IMR-90 (cell line): ENCODE measurements around the gene EPHB1. TPM values are rescaled to one million over a fixed set of nuclear protein-coding genes. Genes with fewer than 3 reads are reported as not detected.

Experiments
- ATAC-seq: fragments of 200-7000 bp; cut with Tn5 transposase; 2 replicates; pipeline ENCODE4 v1.9.1; 2020; ENCODE audit warnings: low read depth, mild to moderate bottlenecking, moderate library complexity
- BruUV-seq: library from RNA; stranded (reverse); fragments of 400-500 nt; replicated peaks from 2 replicates; lab custom pipeline; 2021; lab: Mats Ljungman, UMichigan
- CTCF ChIA-PET: fragments of 300-600 bp; formaldehyde crosslinking; extraction: SDS; loops from one replicate; lab custom pipeline; 2021; ENCODE audit warnings: antibody characterized with exemption; lab: Yijun Ruan, JAX
- POLR2A ChIA-PET: fragments of 300-600 bp; sonication (Branson Sonifier 250); formaldehyde crosslinking; loops from one replicate; lab custom pipeline; 2022; ENCODE audit warnings: antibody characterized with exemption; ENCODE audit not compliant: unreplicated experiment; lab: Charles Lee
- DNase-seq: peaks from one replicate; pipeline ENCODE4 v3.0.0; 2013
- H2AFZ ChIP-seq: replicated peaks from 2 replicates; pipeline ENCODE3; 2013; ENCODE audit warnings: low read length, mild to moderate bottlenecking; ENCODE audit not compliant: poor library complexity
- H2AK5ac ChIP-seq: 2 replicates; pipeline ENCODE4 v1.6.1; 2013; ENCODE audit warnings: low read depth, low read length, inconsistent platforms
- H2AK9ac ChIP-seq: replicated peaks from 2 replicates; pipeline ENCODE3; 2013; ENCODE audit warnings: mild to moderate bottlenecking, low read depth, low read length, moderate library complexity; ENCODE audit not compliant: poor library complexity
- H2BK120ac ChIP-seq: 2 replicates; pipeline ENCODE4 v1.6.1; 2013; ENCODE audit warnings: low read depth, low read length, inconsistent platforms
- H2BK15ac ChIP-seq: 3 replicates; pipeline ENCODE4 v1.6.1; 2013; ENCODE audit warnings: low read depth, low read length, inconsistent platforms
- H2BK20ac ChIP-seq: 2 replicates; pipeline ENCODE4 v1.6.1; 2013; ENCODE audit warnings: low read depth, mild to moderate bottlenecking, inconsistent platforms, low read length, moderate library complexity
- H2BK5ac ChIP-seq: 2 replicates; pipeline ENCODE4 v1.6.1; 2013; ENCODE audit warnings: mild to moderate bottlenecking, low read depth, low read length, inconsistent platforms; ENCODE audit not compliant: poor library complexity, severe bottlenecking
- H3K14ac ChIP-seq: replicated peaks from 2 replicates; pipeline ENCODE4 v1.6.1; 2013; ENCODE audit warnings: low read depth, low read length, inconsistent platforms
- H3K18ac ChIP-seq: 2 replicates; pipeline ENCODE4 v1.6.1; 2013; ENCODE audit warnings: low read depth, low read length, control low read depth
- H3K23ac ChIP-seq: 2 replicates; pipeline ENCODE4 v1.6.1; 2013; ENCODE audit warnings: low read depth, low read length, inconsistent platforms
- H3K27ac ChIP-seq: 2 replicates; pipeline ENCODE4 v1.5.1; 2013; ENCODE audit warnings: mild to moderate bottlenecking, control low read depth, low read length; ENCODE audit not compliant: insufficient read depth
- H3K27me3 ChIP-seq: 2 replicates; pipeline ENCODE4 v1.6.1; 2013; ENCODE audit warnings: low read length; ENCODE audit not compliant: control insufficient read depth, insufficient read depth
- H3K36me3 ChIP-seq: 2 replicates; pipeline ENCODE4 v1.6.1; 2013; ENCODE audit warnings: low read length, mixed read lengths; ENCODE audit not compliant: control insufficient read depth, insufficient read depth
- H3K4ac ChIP-seq: 2 replicates; pipeline ENCODE4 v1.6.1; 2013; ENCODE audit warnings: low read depth, low read length, inconsistent platforms
- H3K4me1 ChIP-seq: 2 replicates; pipeline ENCODE4 v1.6.1; 2013; ENCODE audit warnings: low read length, mixed read lengths; ENCODE audit not compliant: control insufficient read depth, insufficient read depth
- H3K4me2 ChIP-seq: 2 replicates; pipeline ENCODE4 v1.6.1; 2013; ENCODE audit warnings: low read depth, mild to moderate bottlenecking, control low read depth, low read length, moderate library complexity
- H3K4me3 ChIP-seq: 2 replicates; pipeline ENCODE4 v1.5.1; 2013; ENCODE audit warnings: low read depth, mild to moderate bottlenecking, control low read depth, low read length, moderate library complexity; ENCODE audit not compliant: insufficient read depth
- H3K56ac ChIP-seq: 2 replicates; pipeline ENCODE4 v1.6.1; 2013; ENCODE audit warnings: low read length, inconsistent platforms; ENCODE audit not compliant: insufficient read depth; ENCODE audit errors: extremely low read depth
- H3K79me1 ChIP-seq, 2 experiments: 2 replicates each; pipeline ENCODE4 v1.6.1; 2013; ENCODE audit warnings: low read length in 2 of 2, inconsistent platforms in 1 of 2, low read depth in 1 of 2
- H3K9ac ChIP-seq: 2 replicates; pipeline ENCODE4 v1.6.1; 2013; ENCODE audit warnings: low read depth, low read length, control low read depth
- H3K9me1 ChIP-seq: 2 replicates; pipeline ENCODE4 v1.6.1; 2013; ENCODE audit warnings: low read length, inconsistent platforms; ENCODE audit not compliant: insufficient read depth
- H3K9me3 ChIP-seq: 2 replicates; pipeline ENCODE4 v1.6.1; 2013; ENCODE audit warnings: low read length; ENCODE audit not compliant: control insufficient read depth, insufficient read depth
- H4K20me1 ChIP-seq: 2 replicates; pipeline ENCODE4 v1.6.1; 2013; ENCODE audit warnings: low read length, inconsistent platforms; ENCODE audit not compliant: insufficient read depth
- H4K5ac ChIP-seq: 2 replicates; pipeline ENCODE4 v1.6.1; 2013; ENCODE audit warnings: mild to moderate bottlenecking, low read depth, low read length, control low read depth
- H4K8ac ChIP-seq, 2 experiments: 2 replicates each; pipeline ENCODE4 v1.6.1; 2013; ENCODE audit warnings: low read depth in 2 of 2, low read length in 2 of 2, control low read depth in 1 of 2, inconsistent platforms in 1 of 2
- H4K91ac ChIP-seq: 2 replicates; pipeline ENCODE4 v1.6.1; 2013; ENCODE audit warnings: low read depth, low read length, inconsistent platforms; ENCODE audit not compliant: insufficient read depth
- CEBPB ChIP-seq: IDR thresholded peaks from 2 replicates; pipeline ENCODE4 v1.6.1; 2012; ENCODE audit warnings: low read depth, low read length, improper control_type of control experiment
- MAZ ChIP-seq: IDR thresholded peaks from 2 replicates; pipeline ENCODE4 v1.6.1; 2012; ENCODE audit warnings: low read depth, mild to moderate bottlenecking, low read length, improper control_type of control experiment, moderate library complexity, borderline replicate concordance
- MXI1 ChIP-seq: IDR thresholded peaks from 2 replicates; pipeline ENCODE4 v1.6.1; 2012; ENCODE audit warnings: low read depth, mild to moderate bottlenecking, low read length, moderate library complexity, borderline replicate concordance
- NFE2L2 ChIP-seq: fragments of 150-350 bp; IDR thresholded peaks from 2 replicates; pipeline ENCODE4 v1.6.1; 2016; ENCODE audit warnings: low read depth, mild to moderate bottlenecking, low read length
- POLR2A ChIP-seq: IDR thresholded peaks from 2 replicates; pipeline ENCODE4 v1.6.1; 2012; ENCODE audit warnings: mild to moderate bottlenecking, low read depth, low read length
- RAD21 ChIP-seq: IDR thresholded peaks from 2 replicates; pipeline ENCODE4 v1.6.1; 2012; ENCODE audit warnings: low read length, improper control_type of control experiment
- RCOR1 ChIP-seq: IDR thresholded peaks from 2 replicates; pipeline ENCODE4 v1.6.1; 2012; ENCODE audit warnings: mild to moderate bottlenecking, low read length, improper control_type of control experiment; ENCODE audit not compliant: insufficient replicate concordance
- RFX5 ChIP-seq: IDR thresholded peaks from 2 replicates; pipeline ENCODE4 v1.8.0; 2012; ENCODE audit warnings: low read depth, mild to moderate bottlenecking, low read length, moderate library complexity
- SMC3 ChIP-seq: fragments of 150-350 bp; IDR thresholded peaks from 2 replicates; pipeline ENCODE4 v1.6.1; 2016; ENCODE audit warnings: low read depth, mild to moderate bottlenecking, antibody characterized with exemption, low read length, moderate library complexity
- USF2 ChIP-seq: fragments of 150-350 bp; IDR thresholded peaks from 2 replicates; pipeline ENCODE4 v1.6.1; 2017; ENCODE audit warnings: mild to moderate bottlenecking, antibody characterized with exemption, low read length, low read depth
- WGBS, 2 experiments: methylation state at CpG; one replicate each; pipeline versions ENCODE4 v1.1.5 to v1.1.7; 2013; ENCODE audit warnings: missing lambda C conversion rate in 2 of 2; ENCODE audit not compliant: insufficient read length in 1 of 2; ENCODE audit errors: extremely low coverage in 2 of 2; 5-methylcytosine and 5-hydroxymethylcytosine counted together
- dilution Hi-C: fragments of 300-500 bp; cut with HindIII; formaldehyde crosslinking; loops from one replicate; pipeline ENCODE4 v1.14.3; 2018; ENCODE audit warnings: low sequenced_read_pairs; ENCODE audit not compliant: unreplicated experiment
- in situ Hi-C: fragments of 300-500 bp; cut with MboI; formaldehyde crosslinking; loops from 3 replicates; pipeline ENCODE4 v1.14.3; 2019; ENCODE audit warnings: low sequenced_read_pairs, inconsistent platforms, mixed read lengths
- intact Hi-C: fragments of 100-400 bp; cut with micrococcal nuclease; formaldehyde crosslinking; loops from 2 replicates; pipeline ENCODE4 v1.10.0; 2022
- polyA plus RNA-seq, 3 experiments: library from polyadenylated mRNA; depleted of rRNA; stranded (reverse); fragments of >200 nt; gene quantifications; 2 replicates each; pipeline ENCODE4 v1.2.3, GENCODE V29; 2012; ENCODE audit warnings: low replicate concordance in 1 of 3
- total RNA-seq: library from RNA; depleted of rRNA; stranded (reverse); fragments of >200 nt; gene quantifications from 2 replicates; pipeline ENCODE4 v1.2.3, GENCODE V29; 2012

The EPHB1 gene
- total and polyA plus RNA-seq, 2 of the 4 experiments (the other 2 are of a cell fraction) = 0.17 to 0.36 TPM

- no peak overlapping the region for H2BK5ac ChIP-seq
- H3K27me3 ChIP-seq = no peaks in the 10 kb centered on the region
- H3K18ac ChIP-seq = no peak overlapping the region
- H3K36me3 ChIP-seq = no peaks in the 10 kb centered on the region
- dilution Hi-C loops (no loop called here), intact Hi-C loops (no loop called here), in situ Hi-C loops (no loop called here)
- H4K5ac ChIP-seq = no peak overlapping the region
- H2BK15ac ChIP-seq = no peak overlapping the region
- BruUV-seq = no TSS peak
- H3K9ac ChIP-seq = no peak overlapping the region
- POLR2A ChIA-PET = no interaction called here
- no peak overlapping the region for H2AK9ac ChIP-seq
- no peak overlapping the region for H4K8ac ChIP-seq
- no peak overlapping the region for H3K23ac ChIP-seq
- H3K4me3 ChIP-seq = no peak overlapping the region
- WGBS, 2 experiments = no CpG with 5 or more reads among the region's 5 CpGs
- no peak overlapping the region for H4K91ac ChIP-seq
- no peaks in the 10 kb centered on the region for H3K79me1 ChIP-seq
- H3K4me1 ChIP-seq = no peaks in the 10 kb centered on the region
- no peak overlapping the region for H2AK5ac ChIP-seq
- ATAC-seq (no peak), DNase-seq (no peak)
- no peak overlapping the region for H2BK120ac ChIP-seq
- H2AFZ ChIP-seq = no peak overlapping the region
- no peak overlapping the region for H3K56ac ChIP-seq
- no peak overlapping the region for H3K4ac ChIP-seq
- CTCF ChIA-PET = no interaction called here
- no peak overlapping the region for H3K27ac ChIP-seq
- H3K9me3 ChIP-seq = no peaks in the 10 kb centered on the region
- TF ChIP-seq RFX5 (no peak), MXI1 (no peak), RCOR1 (no peak), USF2 (no peak), NFE2L2 (no peak), CEBPB (no peak), SMC3 (no peak), RAD21 (no peak), POLR2A (no peak), MAZ (no peak)
- no peak overlapping the region for H3K14ac ChIP-seq
- H2BK20ac ChIP-seq = no peak overlapping the region
- no peaks in the 10 kb centered on the region for H3K9me1 ChIP-seq
- no peak overlapping the region for H3K4me2 ChIP-seq
- no peaks in the 10 kb centered on the region for H4K20me1 ChIP-seq
Observed at GRCh38 chr3:134860141-134860540, 65.1 kb downstream of the EPHB1 start.
